Fibroblast of pulmonary artery (primary cell): ENCODE measurements around the gene GNAL.

ENCODE experiments used
- DNase-seq: peaks from one replicate; pipeline ENCODE4 v3.0.0-alpha.2; 2010; ENCODE audit warnings: low read depth
- H3K4me3 ChIP-seq: replicated peaks from 2 replicates; pipeline ENCODE4 v1.5.1; 2011; ENCODE audit warnings: low read depth, mild to moderate bottlenecking, control low read depth, low read length, moderate library complexity
- TF ChIP-seq, protein P1 (sequence below): IDR thresholded peaks from 2 replicates; pipeline ENCODE4 v1.5.1; 2011; ENCODE audit warnings: mild to moderate bottlenecking, control low read depth, low read length, inconsistent platforms; ENCODE audit errors: missing control alignments

Gene GNAL

DNA sequence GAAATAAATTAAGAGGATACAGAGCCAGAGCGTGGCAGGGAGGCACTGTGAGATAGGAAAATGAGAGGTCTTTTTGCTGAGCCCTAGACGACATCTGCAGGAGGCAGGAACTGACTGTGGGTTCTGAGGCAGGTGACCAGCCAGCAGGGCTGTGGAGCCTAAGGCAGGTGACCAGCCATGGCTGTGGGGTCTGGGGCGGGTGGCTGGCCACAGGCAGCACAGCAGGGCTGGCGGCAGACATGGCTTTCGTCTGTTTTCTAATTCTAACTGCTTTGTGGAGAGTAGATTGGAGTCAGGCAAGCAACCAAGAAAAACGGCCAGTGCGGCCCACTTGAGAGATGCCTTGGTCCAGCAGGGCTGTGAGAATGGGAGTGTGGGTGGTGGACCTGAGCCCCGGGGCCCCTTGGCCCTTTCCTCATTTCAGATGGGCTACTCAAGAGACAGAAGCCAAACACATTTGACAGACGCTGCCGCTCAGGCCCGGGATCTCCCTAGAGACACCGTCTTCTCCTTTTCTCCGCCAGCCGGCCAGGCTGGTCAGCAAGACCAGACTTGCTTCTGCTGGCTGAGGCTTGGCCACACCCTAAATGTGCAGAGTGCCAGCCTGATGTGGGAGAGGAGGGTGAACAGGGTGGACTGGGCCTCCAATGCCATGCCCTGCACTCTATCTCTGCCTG lies 19.7 kb upstream of the GNAL start:
- DNase-seq: no peak
- TF ChIP-seq, protein P1, sequence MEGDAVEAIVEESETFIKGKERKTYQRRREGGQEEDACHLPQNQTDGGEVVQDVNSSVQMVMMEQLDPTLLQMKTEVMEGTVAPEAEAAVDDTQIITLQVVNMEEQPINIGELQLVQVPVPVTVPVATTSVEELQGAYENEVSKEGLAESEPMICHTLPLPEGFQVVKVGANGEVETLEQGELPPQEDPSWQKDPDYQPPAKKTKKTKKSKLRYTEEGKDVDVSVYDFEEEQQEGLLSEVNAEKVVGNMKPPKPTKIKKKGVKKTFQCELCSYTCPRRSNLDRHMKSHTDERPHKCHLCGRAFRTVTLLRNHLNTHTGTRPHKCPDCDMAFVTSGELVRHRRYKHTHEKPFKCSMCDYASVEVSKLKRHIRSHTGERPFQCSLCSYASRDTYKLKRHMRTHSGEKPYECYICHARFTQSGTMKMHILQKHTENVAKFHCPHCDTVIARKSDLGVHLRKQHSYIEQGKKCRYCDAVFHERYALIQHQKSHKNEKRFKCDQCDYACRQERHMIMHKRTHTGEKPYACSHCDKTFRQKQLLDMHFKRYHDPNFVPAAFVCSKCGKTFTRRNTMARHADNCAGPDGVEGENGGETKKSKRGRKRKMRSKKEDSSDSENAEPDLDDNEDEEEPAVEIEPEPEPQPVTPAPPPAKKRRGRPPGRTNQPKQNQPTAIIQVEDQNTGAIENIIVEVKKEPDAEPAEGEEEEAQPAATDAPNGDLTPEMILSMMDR: no peak
- H3K4me3 ChIP-seq: no peak overlapping the region

DNA sequence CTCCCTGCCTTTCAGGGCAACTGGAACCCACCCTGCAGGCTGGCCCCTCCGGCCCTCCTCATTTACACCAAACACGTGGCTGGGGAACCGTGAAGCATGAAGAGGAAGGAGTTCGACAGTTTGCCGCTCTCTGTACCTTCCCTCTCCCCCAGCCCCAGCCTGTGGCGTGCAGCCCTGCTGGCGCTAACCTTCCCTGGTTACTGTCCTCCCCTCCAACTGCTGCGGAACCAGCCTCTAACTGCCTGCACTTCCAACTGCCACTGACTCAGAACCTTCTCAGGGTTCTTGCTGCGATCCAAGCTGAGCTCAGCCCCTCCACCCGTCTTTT lies 19.2 kb upstream of the GNAL start:
- no peak overlapping the region for H3K4me3 ChIP-seq
- no peak for DNase-seq
- TF ChIP-seq, protein P1: no peak

DNA sequence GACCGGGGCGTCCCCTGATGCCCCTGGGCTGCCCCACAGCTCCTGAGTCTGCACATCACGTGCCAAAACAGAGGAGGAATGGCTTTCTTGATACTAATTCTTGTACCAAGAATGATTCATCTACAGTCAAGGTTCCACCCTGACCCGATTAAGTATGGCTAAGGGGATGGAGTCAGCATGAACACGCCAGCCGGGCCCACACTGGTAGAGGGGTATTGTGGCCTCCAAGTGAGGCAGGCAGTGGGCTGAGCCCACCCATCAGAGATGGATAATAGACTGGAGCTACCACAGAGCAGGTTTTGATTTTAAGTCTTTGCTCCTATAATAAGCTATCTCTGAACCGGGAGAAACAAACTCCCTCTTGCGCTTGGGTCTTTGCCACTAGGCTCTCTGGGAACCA lies 17.9 kb upstream of the GNAL start:
- H3K4me3 ChIP-seq: no peak overlapping the region
- TF ChIP-seq, protein P1: no peak
- DNase-seq: no peak

DNA sequence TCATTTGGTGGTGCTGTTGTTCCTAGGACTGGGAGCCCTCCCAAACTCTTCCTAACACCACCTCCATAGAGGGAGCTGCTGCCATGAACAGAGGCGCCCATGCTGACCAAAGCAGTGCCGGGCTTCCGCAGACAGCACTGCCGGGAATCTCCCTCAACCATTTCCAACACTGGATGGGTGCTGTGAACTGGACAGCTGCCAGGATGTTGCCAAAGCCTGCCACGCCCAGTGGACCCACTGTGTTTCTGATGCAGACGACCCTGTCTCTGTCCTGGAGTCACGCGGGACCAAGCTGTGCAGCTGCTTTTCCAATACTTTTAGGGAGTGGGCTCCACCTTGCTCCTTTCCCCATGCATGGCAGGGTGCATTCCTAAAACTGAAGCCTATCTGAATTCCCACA lies 16.9 kb upstream of the GNAL start:
- no peak for DNase-seq
- H3K4me3 ChIP-seq: no peak overlapping the region
- TF ChIP-seq, protein P1: no peak

DNA sequence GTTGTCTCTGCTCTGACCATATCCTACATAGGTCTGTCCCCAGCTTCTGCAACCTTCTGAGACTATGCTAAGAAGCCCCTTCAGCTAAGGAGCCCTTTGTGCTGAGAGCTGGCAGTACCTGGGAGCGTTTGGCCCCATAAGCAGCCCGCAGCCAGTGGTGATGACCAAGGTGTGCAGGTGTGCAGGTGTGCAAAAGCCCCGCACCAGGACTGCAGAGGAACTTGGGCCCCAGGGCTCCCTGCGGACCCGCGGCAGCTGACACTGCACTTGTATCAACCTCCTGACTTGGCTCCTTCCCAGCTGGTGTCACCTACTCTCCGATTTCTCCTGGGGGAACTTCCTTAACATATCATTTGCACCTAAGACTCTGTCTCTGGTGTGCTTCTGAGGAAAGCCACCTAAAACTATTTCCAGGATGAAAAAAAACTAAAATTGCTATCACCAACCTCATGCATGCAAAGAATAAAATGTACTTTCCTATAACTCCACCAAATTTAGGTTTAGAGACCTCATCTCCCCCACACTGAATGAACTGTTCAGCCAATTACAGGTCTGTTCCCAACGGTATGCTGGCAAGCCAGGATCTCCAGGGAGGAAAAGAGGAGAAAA lies 16.1 kb upstream of the GNAL start:
- no peak overlapping the region for H3K4me3 ChIP-seq
- TF ChIP-seq, protein P1: no peak
- DNase-seq: no peak

DNA sequence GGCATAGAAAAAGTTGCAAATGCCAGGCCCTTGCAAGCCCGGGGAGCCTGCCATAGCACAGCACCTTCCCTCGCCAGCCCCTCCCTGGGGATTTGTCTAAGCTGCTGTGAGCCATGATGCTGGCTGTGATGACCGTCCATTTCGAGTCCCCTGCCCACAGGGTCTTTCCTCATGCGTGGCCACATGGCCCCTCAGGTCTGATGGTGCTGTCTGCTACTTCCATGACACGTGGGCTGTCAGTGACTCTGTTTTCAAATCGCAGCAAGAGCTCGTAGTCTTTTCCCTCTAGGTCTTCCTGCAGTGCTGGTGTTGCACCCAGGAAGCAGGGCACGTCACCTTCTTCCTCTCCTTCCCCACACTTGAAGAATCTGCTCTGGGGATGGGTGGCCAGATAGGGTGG lies 15.5 kb upstream of the GNAL start:
- TF ChIP-seq, protein P1: no peak
- DNase-seq: no peak
- H3K4me3 ChIP-seq: no peak overlapping the region

DNA sequence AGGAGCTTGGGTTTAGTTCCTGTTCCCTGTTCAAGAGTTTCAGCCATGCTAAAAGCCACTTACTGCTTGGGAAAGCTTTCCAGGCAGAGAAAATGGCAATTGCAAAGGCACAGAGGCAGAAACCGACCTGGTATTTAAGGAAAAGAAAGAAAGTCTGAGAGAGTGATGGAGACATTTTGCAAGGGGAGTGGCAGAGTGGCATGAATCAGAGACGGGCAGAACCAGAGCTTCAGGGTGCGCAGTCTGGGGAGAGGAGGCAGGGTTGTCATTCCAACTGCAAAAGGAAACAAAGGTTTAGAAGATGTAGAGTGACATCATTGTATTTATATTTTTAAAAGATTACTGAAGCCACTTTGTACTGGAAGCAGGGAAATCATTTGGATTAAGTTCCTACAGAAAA lies 14.9 kb upstream of the GNAL start:
- DNase-seq: no peak
- TF ChIP-seq, protein P1: no peak
- H3K4me3 ChIP-seq: no peak overlapping the region
